IMR-90 (cell line): ENCODE results near the gene FGF21. TPM values are rescaled to one million over a fixed set of nuclear protein-coding genes. Genes with fewer than 3 reads are reported as not detected.

Experiments used
- ATAC-seq: fragments of 200-7000 bp; cut with Tn5 transposase; 2 replicates; pipeline ENCODE4 v1.9.1; 2020; ENCODE audit warnings: low read depth, mild to moderate bottlenecking, moderate library complexity
- BruUV-seq: library from RNA; stranded (reverse); fragments of 400-500 nt; replicated peaks from 2 replicates; lab custom pipeline; 2021; lab: Mats Ljungman, UMichigan
- CTCF ChIA-PET: fragments of 300-600 bp; formaldehyde crosslinking; extraction: SDS; loops from one replicate; lab custom pipeline; 2021; ENCODE audit warnings: antibody characterized with exemption; lab: Yijun Ruan, JAX
- POLR2A ChIA-PET: fragments of 300-600 bp; sonication (Branson Sonifier 250); formaldehyde crosslinking; loops from one replicate; lab custom pipeline; 2022; ENCODE audit warnings: antibody characterized with exemption; ENCODE audit not compliant: unreplicated experiment; lab: Charles Lee
- DNase-seq: peaks from one replicate; pipeline ENCODE4 v3.0.0; 2013
- H2AFZ ChIP-seq: replicated peaks from 2 replicates; pipeline ENCODE3; 2013; ENCODE audit warnings: low read length, mild to moderate bottlenecking; ENCODE audit not compliant: poor library complexity
- H2AK5ac ChIP-seq: 2 replicates; pipeline ENCODE4 v1.6.1; 2013; ENCODE audit warnings: low read depth, low read length, inconsistent platforms
- H2AK9ac ChIP-seq: replicated peaks from 2 replicates; pipeline ENCODE3; 2013; ENCODE audit warnings: mild to moderate bottlenecking, low read depth, low read length, moderate library complexity; ENCODE audit not compliant: poor library complexity
- H2BK120ac ChIP-seq: 2 replicates; pipeline ENCODE4 v1.6.1; 2013; ENCODE audit warnings: low read depth, low read length, inconsistent platforms
- H2BK15ac ChIP-seq: 3 replicates; pipeline ENCODE4 v1.6.1; 2013; ENCODE audit warnings: low read depth, low read length, inconsistent platforms
- H2BK20ac ChIP-seq: 2 replicates; pipeline ENCODE4 v1.6.1; 2013; ENCODE audit warnings: low read depth, mild to moderate bottlenecking, inconsistent platforms, low read length, moderate library complexity
- H2BK5ac ChIP-seq: 2 replicates; pipeline ENCODE4 v1.6.1; 2013; ENCODE audit warnings: mild to moderate bottlenecking, low read depth, low read length, inconsistent platforms; ENCODE audit not compliant: poor library complexity, severe bottlenecking
- H3K14ac ChIP-seq: replicated peaks from 2 replicates; pipeline ENCODE4 v1.6.1; 2013; ENCODE audit warnings: low read depth, low read length, inconsistent platforms
- H3K18ac ChIP-seq: 2 replicates; pipeline ENCODE4 v1.6.1; 2013; ENCODE audit warnings: low read depth, low read length, control low read depth
- H3K23ac ChIP-seq: 2 replicates; pipeline ENCODE4 v1.6.1; 2013; ENCODE audit warnings: low read depth, low read length, inconsistent platforms
- H3K27ac ChIP-seq: 2 replicates; pipeline ENCODE4 v1.5.1; 2013; ENCODE audit warnings: mild to moderate bottlenecking, control low read depth, low read length; ENCODE audit not compliant: insufficient read depth
- H3K27me3 ChIP-seq: 2 replicates; pipeline ENCODE4 v1.6.1; 2013; ENCODE audit warnings: low read length; ENCODE audit not compliant: control insufficient read depth, insufficient read depth
- H3K36me3 ChIP-seq: 2 replicates; pipeline ENCODE4 v1.6.1; 2013; ENCODE audit warnings: low read length, mixed read lengths; ENCODE audit not compliant: control insufficient read depth, insufficient read depth
- H3K4ac ChIP-seq: 2 replicates; pipeline ENCODE4 v1.6.1; 2013; ENCODE audit warnings: low read depth, low read length, inconsistent platforms
- H3K4me1 ChIP-seq: 2 replicates; pipeline ENCODE4 v1.6.1; 2013; ENCODE audit warnings: low read length, mixed read lengths; ENCODE audit not compliant: control insufficient read depth, insufficient read depth
- H3K4me2 ChIP-seq: 2 replicates; pipeline ENCODE4 v1.6.1; 2013; ENCODE audit warnings: low read depth, mild to moderate bottlenecking, control low read depth, low read length, moderate library complexity
- H3K4me3 ChIP-seq: 2 replicates; pipeline ENCODE4 v1.5.1; 2013; ENCODE audit warnings: low read depth, mild to moderate bottlenecking, control low read depth, low read length, moderate library complexity; ENCODE audit not compliant: insufficient read depth
- H3K56ac ChIP-seq: 2 replicates; pipeline ENCODE4 v1.6.1; 2013; ENCODE audit warnings: low read length, inconsistent platforms; ENCODE audit not compliant: insufficient read depth; ENCODE audit errors: extremely low read depth
- H3K79me1 ChIP-seq, 2 experiments: 2 replicates each; pipeline ENCODE4 v1.6.1; 2013; ENCODE audit warnings: low read length in 2 of 2, inconsistent platforms in 1 of 2, low read depth in 1 of 2
- H3K9ac ChIP-seq: 2 replicates; pipeline ENCODE4 v1.6.1; 2013; ENCODE audit warnings: low read depth, low read length, control low read depth
- H3K9me1 ChIP-seq: 2 replicates; pipeline ENCODE4 v1.6.1; 2013; ENCODE audit warnings: low read length, inconsistent platforms; ENCODE audit not compliant: insufficient read depth
- H3K9me3 ChIP-seq: 2 replicates; pipeline ENCODE4 v1.6.1; 2013; ENCODE audit warnings: low read length; ENCODE audit not compliant: control insufficient read depth, insufficient read depth
- H4K20me1 ChIP-seq: 2 replicates; pipeline ENCODE4 v1.6.1; 2013; ENCODE audit warnings: low read length, inconsistent platforms; ENCODE audit not compliant: insufficient read depth
- H4K5ac ChIP-seq: 2 replicates; pipeline ENCODE4 v1.6.1; 2013; ENCODE audit warnings: mild to moderate bottlenecking, low read depth, low read length, control low read depth
- H4K8ac ChIP-seq, 2 experiments: 2 replicates each; pipeline ENCODE4 v1.6.1; 2013; ENCODE audit warnings: low read depth in 2 of 2, low read length in 2 of 2, control low read depth in 1 of 2, inconsistent platforms in 1 of 2
- H4K91ac ChIP-seq: 2 replicates; pipeline ENCODE4 v1.6.1; 2013; ENCODE audit warnings: low read depth, low read length, inconsistent platforms; ENCODE audit not compliant: insufficient read depth
- CHD1 ChIP-seq: IDR thresholded peaks from 2 replicates; pipeline ENCODE4 v1.6.1; 2012; ENCODE audit warnings: low read depth, low read length, improper control_type of control experiment
- WGBS, 2 experiments: methylation state at CpG; one replicate each; pipeline versions ENCODE4 v1.1.5 to v1.1.7; 2013; ENCODE audit warnings: missing lambda C conversion rate in 2 of 2; ENCODE audit not compliant: insufficient read length in 1 of 2; ENCODE audit errors: extremely low coverage in 2 of 2; 5-methylcytosine and 5-hydroxymethylcytosine counted together
- dilution Hi-C: fragments of 300-500 bp; cut with HindIII; formaldehyde crosslinking; loops from one replicate; pipeline ENCODE4 v1.14.3; 2018; ENCODE audit warnings: low sequenced_read_pairs; ENCODE audit not compliant: unreplicated experiment
- in situ Hi-C: fragments of 300-500 bp; cut with MboI; formaldehyde crosslinking; loops from 3 replicates; pipeline ENCODE4 v1.14.3; 2019; ENCODE audit warnings: low sequenced_read_pairs, inconsistent platforms, mixed read lengths
- intact Hi-C: fragments of 100-400 bp; cut with micrococcal nuclease; formaldehyde crosslinking; loops from 2 replicates; pipeline ENCODE4 v1.10.0; 2022
- polyA plus RNA-seq, 3 experiments: library from polyadenylated mRNA; depleted of rRNA; stranded (reverse); fragments of >200 nt; gene quantifications; 2 replicates each; pipeline ENCODE4 v1.2.3, GENCODE V29; 2012; ENCODE audit warnings: low replicate concordance in 1 of 3
- total RNA-seq: library from RNA; depleted of rRNA; stranded (reverse); fragments of >200 nt; gene quantifications from 2 replicates; pipeline ENCODE4 v1.2.3, GENCODE V29; 2012

The FGF21 gene
- total and polyA plus RNA-seq, 2 of the 4 experiments (the other 2 are of a cell fraction), result not detected

- ChIA-PET CTCF (no interaction called here), POLR2A (no interaction called here)
- H3K4me3 ChIP-seq, result no peak overlapping the region
- H3K4ac ChIP-seq, result no peak overlapping the region
- H3K4me2 ChIP-seq, result no peak overlapping the region
- H3K9me1 ChIP-seq, result no peaks in the 10 kb centered on the region
- H4K5ac ChIP-seq, result no peak overlapping the region
- no CpG with 5 or more reads among the region's 5 CpGs for WGBS, 2 experiments
- peaks cover 5% of the 10 kb centered on the region for H3K4me1 ChIP-seq
- H3K27ac ChIP-seq, result no peak overlapping the region
- in situ Hi-C loops (no loop called here), intact Hi-C loops (no loop called here), dilution Hi-C loops (no loop called here)
- no peak overlapping the region for H2AK5ac ChIP-seq
- DNase-seq (no peak), ATAC-seq (no peak)
- no peak overlapping the region for H3K9ac ChIP-seq
- no peak overlapping the region for H4K91ac ChIP-seq
- no peaks in the 10 kb centered on the region for H3K79me1 ChIP-seq
- H4K20me1 ChIP-seq, result no peaks in the 10 kb centered on the region
- no peak overlapping the region for H2AK9ac ChIP-seq
- BruUV-seq, result no TSS peak
- no peak overlapping the region for H2AFZ ChIP-seq
- H2BK20ac ChIP-seq, result no peak overlapping the region
- no peak overlapping the region for H3K23ac ChIP-seq
- no peak overlapping the region for H2BK5ac ChIP-seq
- H3K36me3 ChIP-seq, result no peaks in the 10 kb centered on the region
- no peak overlapping the region for H3K18ac ChIP-seq
- no peak overlapping the region for H3K14ac ChIP-seq
- no peaks in the 10 kb centered on the region for H3K9me3 ChIP-seq
- H3K27me3 ChIP-seq, result no peaks in the 10 kb centered on the region
- no peak overlapping the region for H4K8ac ChIP-seq
- no peak overlapping the region for H2BK15ac ChIP-seq
- no peak for TF ChIP-seq CHD1
- no peak overlapping the region for H3K56ac ChIP-seq
- H2BK120ac ChIP-seq, result no peak overlapping the region
These were observed 21.8 kb downstream of the FGF21 start for GRCh38 chr19:48777139-48777538.
